Choroid plexus epithelial cell (primary cell): ENCODE data around the gene CYP3A7.
"Not testable (repeated sequence)": the region's sequence is repeated elsewhere in the genome, so short reads cannot be mapped to it uniquely, and the experiment has no call there.

Experiments
- DNase-seq: peaks from one replicate; pipeline ENCODE4 v3.0.0-alpha.2; 2010; ENCODE audit warnings: low read depth
- H3K4me3 ChIP-seq: 2 replicates; pipeline ENCODE4 v1.5.1; 2011; ENCODE audit warnings: low read depth, mild to moderate bottlenecking, control low read depth, low read length, moderate library complexity
- TF ChIP-seq, protein P1 (sequence below): conservative IDR thresholded peaks from 2 replicates; pipeline ENCODE4 v1.5.1; 2011; ENCODE audit warnings: low read depth, mild to moderate bottlenecking, control low read depth, inconsistent platforms, low read length, moderate library complexity

Gene CYP3A7

DNA sequence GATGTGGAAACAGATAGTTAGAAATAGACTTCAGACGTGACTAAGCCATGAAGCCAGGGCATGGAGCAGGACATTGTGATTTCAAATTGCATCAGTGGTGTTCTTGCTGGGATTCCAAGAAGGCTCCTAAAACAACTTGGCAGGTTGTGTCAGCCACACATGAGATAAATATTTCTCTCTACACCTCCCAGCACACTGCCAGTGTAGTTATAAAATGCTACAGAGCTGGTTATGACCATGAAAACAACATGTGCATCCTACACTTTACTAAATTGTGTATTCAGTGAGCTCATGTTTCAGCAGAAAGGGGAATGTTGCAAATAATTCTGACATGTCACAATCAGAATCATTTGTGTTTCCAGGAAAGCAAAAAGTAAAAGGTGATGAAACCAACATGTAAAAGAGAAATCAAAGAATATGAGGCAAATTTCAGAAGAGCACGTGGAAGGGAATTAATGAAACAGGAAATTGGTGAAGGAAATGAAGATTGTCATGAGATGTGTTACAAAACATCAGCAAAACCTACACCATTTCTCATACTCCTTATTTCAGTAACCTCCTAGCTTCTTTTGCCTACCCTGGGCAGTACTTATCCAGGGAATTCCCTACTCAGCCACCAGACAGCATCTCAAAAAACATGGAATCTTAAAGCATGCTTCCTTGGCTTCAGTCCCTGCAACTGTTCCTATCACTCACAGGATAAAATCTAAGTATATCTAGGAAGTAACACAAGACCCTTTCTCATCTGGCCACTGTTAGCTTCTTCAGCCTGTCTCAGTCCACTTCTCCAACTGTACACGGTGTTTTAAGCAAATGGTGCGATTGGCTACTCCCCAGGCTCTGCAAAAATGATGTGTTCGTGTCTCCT lies 5.8 kb upstream of the CYP3A7 start:
- TF ChIP-seq, protein P1, sequence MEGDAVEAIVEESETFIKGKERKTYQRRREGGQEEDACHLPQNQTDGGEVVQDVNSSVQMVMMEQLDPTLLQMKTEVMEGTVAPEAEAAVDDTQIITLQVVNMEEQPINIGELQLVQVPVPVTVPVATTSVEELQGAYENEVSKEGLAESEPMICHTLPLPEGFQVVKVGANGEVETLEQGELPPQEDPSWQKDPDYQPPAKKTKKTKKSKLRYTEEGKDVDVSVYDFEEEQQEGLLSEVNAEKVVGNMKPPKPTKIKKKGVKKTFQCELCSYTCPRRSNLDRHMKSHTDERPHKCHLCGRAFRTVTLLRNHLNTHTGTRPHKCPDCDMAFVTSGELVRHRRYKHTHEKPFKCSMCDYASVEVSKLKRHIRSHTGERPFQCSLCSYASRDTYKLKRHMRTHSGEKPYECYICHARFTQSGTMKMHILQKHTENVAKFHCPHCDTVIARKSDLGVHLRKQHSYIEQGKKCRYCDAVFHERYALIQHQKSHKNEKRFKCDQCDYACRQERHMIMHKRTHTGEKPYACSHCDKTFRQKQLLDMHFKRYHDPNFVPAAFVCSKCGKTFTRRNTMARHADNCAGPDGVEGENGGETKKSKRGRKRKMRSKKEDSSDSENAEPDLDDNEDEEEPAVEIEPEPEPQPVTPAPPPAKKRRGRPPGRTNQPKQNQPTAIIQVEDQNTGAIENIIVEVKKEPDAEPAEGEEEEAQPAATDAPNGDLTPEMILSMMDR = no peak
- peak; percentile 29 for DNase-seq
- no peak overlapping the region for H3K4me3 ChIP-seq

DNA sequence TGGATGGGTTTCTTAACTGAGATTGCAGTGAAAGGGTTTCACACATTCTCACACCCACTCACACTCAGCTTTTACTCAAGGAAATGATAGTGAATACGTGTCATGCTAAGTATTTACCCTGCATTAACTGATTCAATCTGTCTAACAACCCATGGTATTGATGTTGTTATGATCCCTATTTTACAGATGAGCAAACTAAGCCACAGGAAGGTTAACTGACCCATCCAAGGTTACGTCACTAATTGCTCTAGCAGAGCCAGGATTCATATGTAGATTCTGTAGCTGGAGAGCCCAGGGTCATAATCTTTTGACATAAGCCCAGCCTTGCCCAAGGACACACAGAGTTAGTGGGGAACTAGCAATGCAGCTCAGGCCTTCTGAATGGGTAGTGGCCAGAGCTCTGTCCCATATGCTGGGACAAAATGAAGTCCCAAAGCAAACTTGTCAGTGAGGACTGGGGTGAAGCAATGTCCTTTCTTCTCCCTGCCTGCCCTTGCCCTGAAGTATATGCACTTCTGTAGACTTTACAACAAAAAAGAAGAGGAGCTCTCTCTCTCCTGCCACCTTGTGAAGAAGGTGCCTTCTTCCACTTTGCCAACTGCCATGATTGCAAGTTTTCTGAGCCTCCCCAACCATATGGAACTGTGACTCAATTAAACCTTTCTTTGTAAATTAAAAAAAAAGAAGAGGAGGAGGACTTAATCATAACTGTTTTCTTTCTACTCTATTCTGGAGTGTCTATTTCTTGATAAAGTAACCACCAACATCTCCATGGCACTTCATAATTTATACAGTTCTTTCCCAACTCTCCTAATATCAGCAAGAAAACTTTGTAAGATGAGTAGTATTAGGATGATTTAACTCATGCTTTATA lies 4.9 kb upstream of the CYP3A7 start:
- DNase-seq = no peak
- H3K4me3 ChIP-seq = no peak overlapping the region
- TF ChIP-seq, protein P1 = no peak

DNA sequence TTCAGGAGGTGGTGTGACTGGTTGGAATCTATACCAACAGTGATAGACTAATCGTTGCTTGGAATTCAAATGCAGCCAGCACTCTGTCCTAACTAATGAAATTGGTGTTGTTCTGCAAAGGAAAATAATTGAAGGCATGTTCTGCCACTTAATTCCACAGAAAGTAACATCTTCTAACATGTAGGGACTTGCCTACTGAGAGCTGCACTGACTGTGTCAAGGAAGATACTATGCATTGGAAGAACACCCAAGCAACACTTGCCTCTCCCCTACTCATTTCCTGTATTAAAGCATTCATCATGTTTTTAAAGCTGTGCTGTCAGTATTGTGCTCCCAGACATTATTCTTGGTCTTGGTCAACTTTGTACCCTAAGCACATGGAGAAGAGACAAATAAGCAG lies 2.7 kb upstream of the CYP3A7 start:
- DNase-seq = peak; percentile 9
- TF ChIP-seq, protein P1 = no peak
- H3K4me3 ChIP-seq = no peak overlapping the region

DNA sequence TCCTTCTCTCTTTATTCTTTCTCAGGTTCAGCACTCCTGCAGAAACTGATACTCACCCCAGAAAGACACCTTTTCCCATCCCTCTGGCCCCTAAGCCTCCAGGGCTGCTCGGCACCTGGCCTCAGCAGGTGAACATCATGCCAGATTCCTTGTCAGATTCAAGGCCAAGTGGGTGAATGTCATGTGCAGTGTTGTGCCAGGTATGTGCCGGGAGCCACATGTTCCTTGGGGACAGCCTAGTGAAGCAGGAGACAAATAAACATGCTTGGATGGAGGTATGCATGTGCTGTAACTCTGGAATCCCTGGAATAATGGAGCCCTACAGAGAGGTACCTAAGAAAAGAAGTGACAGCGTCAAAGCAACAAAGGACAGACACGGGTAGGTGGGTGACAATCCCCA lies 1.7 kb upstream of the CYP3A7 start:
- DNase-seq, H3K4me3 ChIP-seq: not testable (repeated sequence)

DNA sequence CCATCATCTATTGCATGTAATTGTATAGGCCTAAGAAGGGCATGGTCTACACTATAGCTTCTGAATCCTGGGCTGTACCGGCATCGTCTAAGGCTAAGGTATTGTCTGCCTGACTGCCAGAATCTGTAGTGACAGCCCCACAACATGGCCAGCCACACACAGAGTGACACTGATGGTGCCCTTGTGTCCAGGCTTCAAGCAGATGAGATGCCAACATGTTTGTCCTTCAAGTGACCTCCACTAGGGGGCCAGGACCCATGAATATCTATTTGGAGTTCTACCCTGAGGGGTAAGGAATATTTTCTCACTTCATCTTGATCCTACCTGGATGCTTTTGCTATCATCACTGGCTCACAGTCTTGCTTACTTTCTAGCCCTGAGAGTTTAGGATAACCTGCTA lies 1.5 kb downstream of the CYP3A7 start:
- H3K4me3 ChIP-seq = no peak overlapping the region
- TF ChIP-seq, protein P1 = peak; percentile 34
- DNase-seq = peak; percentile 10

DNA sequence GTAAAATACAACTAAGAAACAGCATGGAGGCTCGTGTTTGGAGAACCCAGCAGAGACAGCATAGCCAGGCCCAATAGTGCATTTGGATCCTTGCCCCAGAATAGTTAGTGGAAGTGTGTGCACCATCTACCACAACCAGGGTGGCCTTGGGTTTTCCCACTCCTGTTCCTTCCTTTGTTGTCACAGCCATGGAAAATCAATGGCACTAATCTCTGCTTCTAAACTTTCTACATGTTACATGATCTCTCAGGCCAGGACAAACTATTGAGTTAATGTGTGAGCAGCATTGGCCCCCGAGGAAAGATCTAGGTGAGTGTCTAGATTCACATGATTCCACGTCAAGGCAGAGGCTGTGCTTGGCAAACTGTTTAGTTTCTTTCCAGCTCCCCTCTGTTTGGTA lies 2.0 kb downstream of the CYP3A7 start:
- H3K4me3 ChIP-seq = no peak overlapping the region
- DNase-seq = no peak
- TF ChIP-seq, protein P1 = no peak

DNA sequence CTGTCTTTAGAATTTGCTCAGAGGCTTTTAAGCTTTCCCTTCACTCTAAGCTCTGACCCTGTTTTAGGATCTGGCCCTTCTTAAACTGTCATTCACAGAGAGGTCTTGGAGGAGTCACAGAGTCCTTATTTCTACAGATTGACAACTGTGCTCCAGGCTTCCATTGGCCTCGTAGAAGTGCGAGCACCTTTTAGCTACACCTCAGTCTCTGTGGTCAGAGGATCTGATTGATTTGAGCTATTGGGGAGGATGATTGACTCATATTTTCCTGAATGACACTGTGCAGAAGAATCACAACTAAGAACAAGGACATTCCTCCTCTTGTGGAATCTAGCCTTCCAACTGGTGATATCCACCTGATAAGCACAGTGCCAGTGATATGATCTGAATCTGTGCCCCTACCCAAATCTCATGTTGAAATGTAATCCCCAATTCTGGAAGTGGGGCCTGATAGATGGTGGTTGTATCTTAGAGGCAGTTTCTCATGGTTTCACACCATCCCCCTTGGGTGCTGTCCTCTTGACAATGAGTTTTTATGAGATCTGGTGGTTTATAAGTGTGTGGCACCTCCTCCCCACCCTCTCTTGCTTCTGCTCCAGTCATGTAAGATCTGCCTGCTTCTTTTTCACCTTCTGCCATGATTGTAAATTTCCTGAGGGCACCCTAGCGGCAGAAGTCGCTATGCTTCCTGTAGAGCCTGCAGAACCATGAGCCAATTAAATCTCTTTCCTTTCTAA lies 3.2 kb downstream of the CYP3A7 start:
- DNase-seq = no peak
- H3K4me3 ChIP-seq = no peak overlapping the region
- TF ChIP-seq, protein P1 = no peak
